DMS153 (cell line): ENCODE results near the gene VENTX.
A peak's percentile ranks its signal among the peaks of the same experiment; 100 is the strongest.
"Not testable (repeated sequence)": the region's sequence is repeated elsewhere in the genome, so short reads cannot be mapped to it uniquely, and the experiment has no call there.

Experiments used
- DNase-seq: peaks from one replicate; lab custom pipeline; 2025; lab: John Stamatoyannopoulos, UW

VENTX gene

DNA sequence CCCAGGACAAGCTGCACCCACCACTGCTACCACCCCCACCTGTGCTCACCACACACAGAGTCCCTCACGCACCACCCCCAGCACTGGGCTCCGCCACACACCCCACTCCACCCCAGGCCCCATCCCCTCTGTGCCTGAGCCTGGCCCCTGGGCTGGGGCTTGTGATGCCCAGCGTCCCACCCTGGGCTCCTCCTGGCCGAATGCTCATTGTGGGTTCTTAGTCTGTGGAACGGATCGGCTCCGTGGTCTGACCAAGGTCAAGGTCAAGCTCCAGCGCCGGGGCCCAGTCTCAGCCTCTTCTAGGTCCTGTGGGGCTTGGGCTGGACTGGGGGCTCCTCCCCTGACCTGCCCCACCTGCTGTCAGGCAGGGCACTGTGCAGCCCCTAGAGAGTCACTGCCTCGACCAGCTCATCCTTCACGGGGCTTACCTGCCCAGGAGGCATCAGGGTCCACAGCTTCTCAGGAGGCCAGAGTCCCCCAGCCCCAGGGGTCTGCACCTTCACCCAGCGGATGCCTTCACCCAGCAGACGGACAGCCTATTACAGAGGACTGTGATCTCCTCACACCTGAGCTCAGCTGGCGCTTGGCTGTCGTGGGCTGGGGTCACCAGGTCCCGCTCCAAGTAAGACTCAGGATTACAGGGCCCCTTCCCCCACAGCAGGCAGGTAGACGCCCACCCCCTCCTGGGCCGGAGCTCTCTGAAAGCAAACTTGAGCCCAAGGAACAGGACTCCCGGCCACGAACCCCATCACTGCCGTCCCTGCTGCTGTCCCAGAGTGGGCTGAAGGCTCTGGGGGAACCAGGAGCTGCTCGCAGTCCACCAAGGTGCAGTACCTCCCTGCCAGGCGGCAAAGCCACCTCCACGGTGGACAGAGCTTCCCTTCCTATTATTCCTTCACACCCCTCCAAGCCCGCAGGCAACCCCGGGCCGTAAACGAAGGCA lies 22.9 kb upstream of the VENTX start:
- no peak for DNase-seq

DNA sequence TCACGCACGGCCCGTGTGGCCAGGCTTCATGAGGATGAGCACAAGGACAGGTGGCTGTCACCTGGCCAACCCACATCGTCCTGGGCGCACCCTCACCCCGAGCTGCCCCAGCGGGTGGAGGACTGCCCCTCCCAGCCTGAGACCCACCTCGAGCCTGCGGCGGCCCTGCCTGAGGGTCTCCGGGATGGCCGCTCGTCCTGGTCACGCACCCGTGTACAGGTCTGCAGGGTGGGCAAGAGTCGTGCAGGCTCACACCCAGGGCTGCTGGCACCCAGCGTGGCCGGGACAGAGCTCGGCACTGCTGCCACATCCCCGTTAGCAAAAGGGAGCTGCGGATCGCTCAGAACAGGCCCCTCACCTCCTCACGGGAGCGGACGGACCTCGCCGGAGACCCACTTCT lies 22.1 kb upstream of the VENTX start:
- no peak for DNase-seq

DNA sequence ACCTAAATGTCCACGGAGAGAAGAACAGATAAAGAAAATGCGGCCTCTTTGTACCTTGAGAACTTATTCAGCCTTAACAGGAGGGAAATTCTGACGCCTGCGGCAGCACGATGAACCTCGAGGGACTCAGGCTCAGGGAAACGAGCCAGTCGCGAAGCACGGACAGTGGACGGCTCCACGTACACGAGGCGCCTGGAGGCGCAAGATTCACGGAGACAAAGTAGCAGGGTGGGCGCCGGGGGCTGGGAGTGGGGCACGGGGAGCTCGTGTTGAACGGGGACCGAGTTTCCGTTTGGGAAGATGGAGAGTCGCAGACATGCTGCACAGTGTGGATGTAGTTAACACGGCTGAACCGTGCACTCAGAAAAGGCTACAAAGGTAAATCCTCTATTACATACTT lies 20.9 kb upstream of the VENTX start:
- DNase-seq = no peak

DNA sequence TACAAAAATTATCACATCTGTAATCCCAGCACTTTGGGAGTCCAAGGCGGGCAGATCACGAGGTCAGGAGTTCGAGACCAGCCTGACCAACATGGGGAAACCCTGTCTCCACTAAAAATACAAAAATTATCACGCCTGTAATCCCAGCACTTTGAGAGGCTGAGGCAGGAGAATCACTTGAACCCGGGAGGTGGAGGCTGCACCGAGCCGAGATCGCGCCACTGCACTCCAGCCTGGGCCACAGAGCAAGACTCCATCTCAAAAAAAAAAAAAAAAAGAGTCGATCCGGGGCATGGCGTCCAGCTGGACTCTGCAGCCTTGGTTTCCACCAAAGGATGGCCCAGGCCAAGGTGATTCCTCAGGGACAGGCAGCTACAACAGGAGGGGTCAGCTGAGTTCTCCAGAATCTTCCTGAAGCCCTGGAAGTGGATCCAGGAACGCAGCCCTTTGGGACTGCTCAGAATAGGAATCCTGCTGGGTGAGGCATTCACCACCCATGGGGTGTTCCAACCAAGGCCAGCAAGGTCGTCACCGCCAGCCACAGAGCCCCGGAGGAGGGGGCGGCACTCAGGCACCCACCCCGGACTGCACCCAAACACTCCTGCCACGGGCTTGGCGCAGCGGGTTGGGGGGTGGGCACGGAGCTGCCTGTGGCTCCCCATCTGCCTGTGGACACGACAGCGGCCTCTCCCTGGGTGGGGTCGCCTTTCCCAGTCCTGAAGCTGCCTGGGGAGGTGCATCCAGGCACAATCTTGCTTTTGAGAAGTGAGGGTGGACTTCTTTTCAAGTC lies 19.7 kb upstream of the VENTX start:
- no peak for DNase-seq

DNA sequence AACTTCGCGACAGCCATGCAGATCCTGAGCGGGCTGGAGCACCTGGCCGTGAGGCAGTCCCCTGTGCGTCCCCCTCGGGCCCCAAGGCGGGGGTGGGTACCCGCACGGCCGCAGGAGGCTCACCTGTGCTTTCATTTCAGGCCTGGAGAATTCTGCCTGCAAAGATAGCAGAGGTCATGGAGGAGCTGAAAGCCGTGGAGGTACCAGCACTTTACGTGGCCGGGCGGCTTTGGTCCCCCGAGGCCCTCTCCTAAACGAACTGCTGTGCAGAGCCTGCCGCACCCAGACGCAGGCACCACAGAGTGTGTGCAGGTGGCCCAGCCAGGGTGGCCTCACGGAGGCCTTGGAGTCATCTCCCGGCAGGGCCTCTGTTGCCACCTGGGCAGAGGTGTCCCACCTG lies 18.8 kb upstream of the VENTX start:
- DNase-seq = no peak

DNA sequence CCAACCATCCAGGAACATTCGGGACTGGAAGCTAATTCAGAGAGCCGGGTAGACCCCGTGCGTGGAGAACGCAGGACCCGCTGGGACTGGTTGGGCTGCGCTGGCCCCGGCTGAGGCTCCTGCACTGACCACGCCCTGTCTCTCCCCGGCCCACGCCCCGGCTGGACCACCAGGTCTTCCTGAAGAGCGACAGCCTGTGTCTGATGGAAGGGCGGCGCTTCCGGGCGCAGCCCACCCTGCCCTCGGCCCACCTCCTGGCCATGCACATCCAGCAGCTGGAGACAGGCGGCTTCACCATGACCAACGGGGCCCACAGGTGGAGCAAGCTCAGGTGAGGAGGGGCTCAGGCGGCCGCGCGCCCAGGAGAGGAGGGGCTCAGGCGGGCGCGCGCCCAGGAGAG lies 17.9 kb upstream of the VENTX start:
- no peak for DNase-seq

DNA sequence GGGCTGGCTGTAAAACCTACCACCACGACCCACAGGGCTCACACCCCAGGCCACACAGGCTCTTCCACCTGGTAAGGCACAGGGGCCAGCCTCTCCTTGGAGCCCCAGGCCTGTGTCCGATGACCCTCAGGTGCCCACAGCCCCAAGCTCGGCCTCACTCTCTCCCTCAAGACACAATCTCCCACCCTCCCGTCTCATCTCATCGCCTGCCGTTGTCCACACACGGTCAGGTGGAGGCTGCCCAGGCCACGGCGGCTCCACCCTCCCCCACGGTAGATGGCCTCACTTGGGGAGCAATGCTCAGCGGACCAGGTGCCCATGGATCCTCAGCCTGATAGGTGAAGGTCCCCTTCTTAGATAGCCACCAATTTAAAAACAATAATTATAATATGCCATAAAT lies 16.3 kb upstream of the VENTX start:
- no peak for DNase-seq

DNA sequence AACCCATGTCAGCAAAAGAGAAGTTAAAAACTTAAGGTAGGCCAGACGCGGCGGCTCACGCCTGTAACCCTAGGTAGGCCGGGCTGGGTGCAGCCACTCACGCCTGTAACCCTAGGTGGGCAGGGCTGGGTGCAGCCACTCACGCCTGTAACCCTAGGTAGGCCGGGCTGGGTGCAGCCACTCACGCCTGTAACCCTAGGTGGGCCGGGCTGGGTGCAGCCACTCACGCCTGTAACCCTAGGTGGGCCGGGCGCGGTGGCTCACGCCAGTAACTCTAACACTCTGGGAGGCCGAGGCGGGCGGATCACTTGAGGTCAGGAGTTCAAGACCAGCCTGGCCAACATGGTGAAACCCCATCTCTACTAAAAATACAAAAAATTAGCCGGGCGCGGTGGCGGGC lies 15.9 kb upstream of the VENTX start:
- DNase-seq = not testable (repeated sequence)

DNA sequence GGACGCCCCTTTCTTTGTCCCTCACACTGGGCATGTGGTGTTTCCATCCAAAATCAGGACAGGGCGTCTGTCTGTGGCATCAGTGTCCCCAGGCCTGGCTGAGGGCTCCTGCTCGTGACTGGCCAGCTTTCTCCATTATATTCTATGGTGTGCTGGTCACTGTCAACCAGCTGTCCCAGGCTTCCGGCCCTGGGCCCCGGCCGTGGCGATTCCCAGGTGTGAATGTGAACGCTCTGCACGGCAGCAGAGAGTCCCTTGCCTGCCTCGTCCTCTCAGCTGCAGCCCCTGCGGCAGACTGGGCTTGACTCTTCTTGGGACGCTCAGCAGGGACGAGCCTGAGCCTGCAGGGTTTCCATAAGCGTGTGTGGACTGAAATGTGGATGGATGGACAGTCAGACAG lies 13.6 kb upstream of the VENTX start:
- no peak for DNase-seq

DNA sequence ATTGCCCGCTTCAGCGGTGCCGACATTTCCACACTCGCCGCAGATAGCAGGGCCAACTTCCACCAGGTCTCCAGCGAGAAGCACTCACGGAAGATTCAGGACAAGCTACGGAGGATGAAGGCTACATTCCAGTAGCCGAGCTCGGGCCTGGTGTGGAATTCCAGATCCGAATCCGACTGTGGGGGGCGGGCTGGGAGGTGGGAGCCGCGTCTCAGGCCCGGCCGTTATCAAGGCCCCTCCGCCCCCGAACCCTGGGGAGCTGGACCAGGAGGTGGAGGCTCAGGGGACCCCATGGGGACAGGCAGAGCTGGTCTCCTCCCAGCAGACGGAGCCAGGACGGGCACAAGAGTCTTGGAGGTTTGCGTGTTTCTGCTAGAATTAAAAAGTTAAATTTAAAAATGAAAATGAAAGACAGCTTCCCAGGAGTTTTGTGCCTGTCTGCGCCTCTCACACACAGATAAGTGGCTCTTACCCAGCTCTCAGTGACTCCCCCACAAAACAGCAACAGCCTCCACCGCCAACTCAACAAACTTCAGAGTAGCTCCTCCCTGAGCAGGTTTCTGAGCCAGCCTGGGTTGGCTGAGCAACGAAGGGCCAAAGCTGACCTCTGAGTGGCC lies 12.8 kb upstream of the VENTX start:
- DNase-seq = no peak

DNA sequence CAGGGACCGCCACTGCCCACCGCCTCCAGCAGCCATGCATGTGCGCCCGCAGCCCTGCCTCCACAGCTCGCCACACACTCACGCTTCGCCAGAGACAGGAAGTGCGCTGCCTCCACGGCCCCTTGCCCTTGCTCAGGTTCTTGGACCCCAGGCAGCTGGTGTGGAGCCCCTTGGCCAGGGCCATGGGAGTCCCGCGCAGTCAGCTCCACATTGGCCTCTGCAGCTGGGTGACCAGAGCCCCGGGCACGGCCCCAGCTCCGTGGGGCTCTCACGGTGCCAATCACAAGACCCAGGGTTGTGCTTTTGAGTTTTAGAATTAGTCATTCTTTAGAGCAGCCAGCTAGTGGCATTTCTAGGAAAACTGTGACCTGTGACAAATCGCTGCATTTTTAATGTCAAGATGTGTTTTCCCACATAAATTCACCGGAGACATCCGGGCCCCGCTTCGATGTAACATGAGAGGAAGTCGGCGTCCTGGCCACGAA lies 11.9 kb upstream of the VENTX start:
- no peak for DNase-seq

DNA sequence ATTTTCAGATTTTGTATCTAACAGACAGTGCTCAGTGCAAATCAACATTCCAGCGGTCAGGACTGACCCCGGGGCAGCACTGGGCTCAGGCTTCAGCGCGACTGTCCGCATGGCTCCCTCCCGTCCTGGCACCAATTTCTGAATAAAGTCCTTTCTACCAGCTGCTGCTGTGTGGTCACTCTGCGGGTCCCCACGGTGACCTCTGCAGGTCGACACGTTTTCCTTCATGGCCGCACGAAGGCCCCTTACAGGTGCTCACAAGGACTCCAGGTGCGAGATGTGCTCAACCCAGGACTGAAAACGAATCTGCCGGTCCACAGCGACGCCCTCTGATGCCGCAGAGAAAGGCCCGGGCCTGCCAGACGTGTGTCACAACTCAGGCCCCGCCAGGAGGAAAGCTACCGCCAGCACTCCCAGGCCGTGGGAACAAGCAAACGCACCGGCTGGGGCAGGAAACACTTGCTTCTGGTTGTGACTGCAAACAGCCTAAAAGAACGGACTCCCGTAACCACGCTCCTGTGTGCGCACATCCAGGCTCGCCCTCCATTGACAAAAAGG lies 11.3 kb upstream of the VENTX start:
- peak; percentile 27 for DNase-seq

DNA sequence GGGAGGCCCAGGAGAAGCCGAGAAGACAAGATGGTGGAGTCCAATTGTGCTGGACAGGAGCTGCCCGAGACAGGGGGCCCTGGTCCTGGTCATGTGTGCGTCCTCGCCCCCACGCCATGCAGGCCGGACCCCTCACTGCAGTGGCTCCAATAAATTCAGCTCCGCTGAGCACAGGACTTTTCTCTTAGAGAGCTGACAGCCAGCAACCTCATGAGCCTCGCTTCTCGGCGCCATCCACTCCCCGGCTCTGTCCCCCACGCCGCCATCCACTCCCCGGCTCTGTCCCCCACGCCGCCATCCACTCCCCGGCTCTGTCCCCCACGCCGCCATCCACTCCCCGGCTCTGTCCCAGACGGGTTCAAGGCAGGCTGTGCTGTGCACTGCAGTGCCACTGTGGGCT lies 10.4 kb upstream of the VENTX start:
- DNase-seq = no peak

DNA sequence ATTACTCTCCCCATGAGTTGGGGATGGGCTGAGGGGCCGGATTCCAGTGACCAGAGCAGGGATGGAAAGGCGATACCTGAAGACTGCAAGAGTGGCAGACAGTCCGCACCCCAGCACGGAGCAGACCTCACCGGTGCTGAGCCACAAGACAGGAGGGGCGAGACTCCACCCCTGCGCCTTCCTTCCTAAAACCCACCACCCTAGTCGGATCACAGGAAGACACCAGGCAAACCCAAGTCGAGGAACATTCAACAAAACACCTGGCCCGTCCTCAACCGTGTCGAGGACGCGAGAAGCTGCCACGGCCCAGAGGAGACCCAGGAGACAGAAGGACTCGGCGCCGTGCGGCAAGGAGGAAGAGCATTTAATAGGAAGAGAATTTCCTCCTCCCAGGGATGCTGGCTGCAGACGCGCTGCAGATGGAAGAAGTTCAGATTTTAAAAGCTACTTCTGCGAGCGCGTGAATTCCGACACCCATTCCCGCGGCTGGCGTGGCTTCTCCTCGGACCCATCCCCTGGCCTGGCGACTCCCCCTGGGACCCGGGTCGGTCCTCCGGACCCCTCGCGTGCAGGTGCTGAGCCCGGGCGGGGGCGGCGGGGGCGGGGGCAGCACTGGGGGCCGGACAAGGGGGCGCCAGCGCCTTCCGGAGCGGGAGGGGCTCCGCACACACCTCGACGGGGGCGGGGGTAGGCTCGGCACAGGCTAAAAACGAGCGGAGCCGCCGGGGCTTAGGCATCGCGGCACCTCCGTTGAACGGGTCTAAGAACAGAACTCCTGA lies 8.2 kb upstream of the VENTX start:
- DNase-seq = no peak

DNA sequence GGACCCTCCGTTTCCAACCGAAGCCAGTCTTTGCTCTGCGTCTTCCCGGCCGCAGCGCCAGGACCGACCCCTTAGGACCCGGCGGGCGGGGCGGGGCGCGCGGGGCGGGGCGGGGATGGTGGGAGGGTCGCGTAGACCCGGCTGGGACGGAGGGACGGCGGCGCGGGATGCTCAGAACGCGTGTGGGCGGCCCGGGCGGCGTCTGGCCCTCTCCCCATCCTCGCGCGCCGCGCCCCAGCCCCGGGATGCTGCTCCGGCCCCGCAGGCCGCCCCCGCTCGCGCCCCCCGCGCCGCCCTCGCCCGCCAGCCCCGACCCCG lies 7.7 kb upstream of the VENTX start, which contains the start of gene UTF1:
UTF1 (plus strand) TSS at position 174 of the 318 bp plus-strand sequence; CDS start at position 246, 72 bp downstream.
- no peak for DNase-seq

DNA sequence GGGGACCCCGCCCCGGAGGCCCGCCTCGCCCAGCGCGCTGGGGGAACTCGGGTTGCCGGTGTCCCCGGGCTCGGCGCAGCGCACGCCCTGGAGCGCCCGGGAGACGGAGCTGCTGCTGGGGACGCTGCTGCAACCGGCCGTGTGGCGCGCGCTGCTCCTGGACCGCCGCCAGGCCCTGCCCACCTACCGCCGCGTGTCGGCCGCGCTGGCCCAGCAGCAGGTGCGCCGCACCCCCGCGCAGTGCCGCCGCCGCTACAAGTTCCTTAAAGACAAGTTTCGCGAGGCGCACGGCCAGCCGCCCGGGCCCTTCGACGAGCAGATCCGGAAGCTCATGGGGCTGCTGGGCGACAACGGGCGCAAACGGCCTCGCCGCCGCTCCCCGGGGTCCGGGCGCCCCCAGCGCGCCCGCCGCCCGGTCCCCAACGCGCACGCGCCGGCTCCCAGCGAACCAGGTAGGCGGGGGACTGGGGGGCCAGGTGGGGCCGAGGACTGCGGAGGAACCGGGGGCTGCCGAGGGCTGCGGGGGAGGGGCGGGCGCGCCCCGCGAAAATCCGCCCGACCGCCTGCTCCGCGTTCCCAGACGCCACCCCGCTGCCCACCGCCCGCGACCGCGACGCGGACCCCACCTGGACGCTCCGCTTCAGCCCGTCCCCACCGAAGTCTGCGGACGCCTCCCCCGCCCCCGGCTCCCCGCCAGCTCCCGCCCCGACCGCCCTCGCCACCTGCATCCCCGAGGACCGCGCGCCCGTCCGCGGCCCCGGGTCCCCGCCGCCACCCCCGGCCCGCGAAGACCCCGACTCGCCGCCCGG lies 7.1 kb upstream of the VENTX start:
- no peak for DNase-seq

DNA sequence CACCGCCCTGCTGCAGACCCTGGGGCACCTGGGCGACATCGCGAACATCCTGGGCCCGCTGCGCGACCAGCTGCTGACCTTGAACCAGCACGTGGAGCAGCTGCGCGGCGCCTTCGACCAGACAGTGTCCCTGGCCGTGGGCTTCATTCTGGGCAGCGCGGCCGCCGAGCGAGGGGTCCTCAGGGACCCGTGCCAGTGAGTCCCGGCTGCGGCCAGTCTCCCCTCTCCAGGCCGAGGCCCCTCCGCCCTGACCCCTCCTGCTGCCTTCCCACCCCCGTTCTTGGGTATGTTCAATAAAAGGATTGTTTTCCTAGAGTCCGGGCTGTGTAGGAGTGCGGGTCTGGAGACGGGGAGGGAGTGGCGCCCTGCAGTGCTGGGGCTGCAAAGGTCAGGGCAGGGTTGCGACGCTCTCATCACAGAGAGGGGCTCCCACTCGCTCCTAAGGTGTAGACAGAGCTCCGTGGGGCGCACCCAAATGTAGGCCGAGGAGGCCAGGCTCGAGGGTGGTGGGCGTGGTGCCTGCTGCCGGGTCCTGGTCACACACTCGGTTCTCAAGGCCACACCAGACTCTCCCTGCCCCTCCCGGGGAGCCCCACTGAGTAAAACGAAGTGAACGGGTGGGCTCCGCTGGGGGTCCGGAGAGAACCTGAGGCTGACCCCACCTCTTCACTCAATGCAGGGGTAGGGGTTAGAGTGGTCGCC lies 6.3 kb upstream of the VENTX start:
- DNase-seq = no peak

DNA sequence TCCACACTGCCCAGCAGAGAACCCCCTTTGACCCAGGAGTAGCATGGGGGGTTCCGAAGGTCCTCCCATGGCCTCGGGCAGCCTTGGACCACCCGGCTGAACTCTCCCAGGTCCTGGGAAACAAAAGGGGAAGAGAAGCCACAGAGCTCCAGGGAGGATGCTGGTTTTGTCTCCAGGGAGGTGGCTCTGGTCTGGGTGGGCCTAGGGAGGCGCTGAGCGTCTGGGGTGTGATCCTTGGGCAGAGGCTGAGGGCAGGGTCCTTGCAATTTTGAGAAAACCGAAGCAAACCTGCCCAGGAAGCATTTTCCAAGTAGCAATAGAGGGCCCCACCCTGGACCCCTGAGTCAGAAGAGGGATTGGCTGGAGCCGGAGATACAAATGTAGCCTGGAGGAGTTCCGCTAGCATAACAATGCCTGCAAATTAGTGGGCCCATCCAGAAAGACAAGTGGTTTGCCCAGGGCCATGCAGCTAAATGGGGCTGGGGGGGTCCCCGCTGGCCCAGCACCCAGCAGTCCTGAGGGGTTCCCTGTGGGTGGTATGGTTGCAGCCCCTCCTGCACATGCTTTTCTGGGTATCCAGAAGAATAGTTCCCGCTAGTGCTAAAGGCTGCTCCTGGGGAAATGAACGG lies 5.6 kb upstream of the VENTX start:
- no peak for DNase-seq

DNA sequence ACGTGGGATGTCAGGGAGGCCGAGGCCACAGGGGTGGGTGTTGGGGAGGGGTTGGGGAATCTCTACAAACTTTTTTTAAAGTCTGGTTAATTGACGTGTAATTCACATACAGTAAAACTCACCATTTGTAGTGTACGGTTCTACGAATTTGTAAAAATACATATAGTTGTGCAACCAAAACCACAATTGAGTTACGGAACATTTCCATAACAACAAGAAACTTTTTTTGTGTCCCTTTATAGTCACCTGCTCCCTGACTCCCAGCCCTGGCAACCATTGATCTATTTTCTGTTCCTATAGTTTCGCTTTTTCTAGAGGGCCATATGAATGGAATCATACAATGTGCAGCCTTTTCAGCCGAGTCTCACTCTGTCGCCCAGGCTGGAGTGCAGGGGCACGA lies 2.9 kb upstream of the VENTX start:
- DNase-seq = not testable (repeated sequence)
